ENCODE data around the gene HEPHL1. TPM values are rescaled to one million over a fixed set of nuclear protein-coding genes. Genes with fewer than 3 reads are reported as not detected.
"Not testable (repeated sequence)": the region's sequence is repeated elsewhere in the genome, so short reads cannot be mapped to it uniquely, and the experiment has no call there.

HEPHL1 gene
- total and polyA plus RNA-seq, 2 donors, result 0.14 to 0.27 TPM

DNA sequence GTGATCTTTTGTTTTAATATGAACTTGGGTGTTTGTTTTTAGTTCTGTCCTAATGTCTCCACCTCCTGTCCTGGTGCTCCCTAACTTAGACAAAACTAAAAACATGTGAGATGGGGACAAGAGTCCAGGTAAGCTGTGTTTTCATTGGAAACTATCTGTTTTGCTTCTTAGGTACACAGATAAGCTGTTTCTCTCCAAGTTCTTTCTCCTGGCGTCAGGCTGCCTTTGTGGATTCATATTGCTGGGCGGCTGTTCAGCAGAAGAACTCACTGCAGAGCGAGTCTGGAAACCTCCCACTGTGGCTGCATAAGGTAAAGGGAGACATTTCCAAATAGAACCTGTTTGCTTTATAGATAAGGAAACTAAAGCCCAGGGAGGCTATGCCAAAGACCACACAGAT, 132.2 kb downstream of the HEPHL1 start:
- Histone ChIP-seq H3K9me3 (ENCODE audit: control insufficient read depth in 2 of 2, insufficient read depth in 1 of 2, low read length in 1 of 2) (no peaks in the 10 kb centered on the region), H3K27ac (ENCODE audit: low read depth in 1 of 2, low read length in 1 of 2) (no peak overlapping the region), H3K4me1 (ENCODE audit: control insufficient read depth in 2 of 2, insufficient read depth in 2 of 2, low read length in 2 of 2) (peaks cover 8 to 33% of the 10 kb centered on the region in 2 donors), H3K27me3 (ENCODE audit: control insufficient read depth in 2 of 2, insufficient read depth in 1 of 2, low read length in 1 of 2) (no peaks in the 10 kb centered on the region), H3K36me3 (ENCODE audit: control insufficient read depth in 2 of 2, insufficient read depth in 2 of 2, low read length in 1 of 2) (peaks cover 0 to 10% of the 10 kb centered on the region in 2 donors), H3K4me3 (ENCODE audit: low read length in 2 of 2) (no peak overlapping the region)
- 96% methylated on average over 3 of the region's 3 CpGs for WGBS
- DNase-seq (ENCODE audit: low read depth in 6 of 9, low spot score in 9 of 9), result no peak

DNA sequence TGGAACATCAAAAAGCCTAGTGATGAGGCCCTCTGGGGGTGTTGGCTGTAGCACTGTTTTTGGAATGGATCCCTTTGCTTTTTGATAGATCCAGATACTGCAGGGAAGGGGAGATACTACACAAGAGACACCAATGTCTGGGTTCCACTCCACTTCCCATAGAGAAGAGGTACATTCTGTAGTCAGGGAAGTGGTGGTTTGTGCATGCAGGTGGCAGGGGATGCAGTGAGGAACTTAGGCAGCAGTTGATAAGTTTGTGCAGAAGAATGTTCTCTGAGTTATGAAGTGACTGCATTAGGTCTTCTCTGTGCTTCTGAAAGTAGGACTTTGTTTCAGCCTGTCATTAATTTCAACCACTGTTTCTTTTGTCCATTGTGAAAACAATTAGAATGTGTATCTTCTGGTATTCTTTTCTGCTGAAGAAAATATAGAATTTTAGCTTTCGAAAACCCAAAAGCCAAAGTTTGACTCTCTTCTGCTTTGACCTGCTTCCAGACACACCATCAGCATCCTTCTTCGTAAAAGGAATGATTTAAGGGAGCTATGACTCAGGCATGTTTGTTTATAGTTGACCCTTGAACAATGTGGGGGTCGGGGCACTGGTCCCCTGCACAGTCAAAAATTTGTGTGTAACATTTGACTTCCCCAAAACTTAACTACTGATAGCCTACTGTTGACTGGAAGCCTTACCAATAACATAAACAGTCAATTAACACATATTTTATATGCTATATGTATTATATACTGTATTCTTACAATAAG, 133.1 kb downstream of the HEPHL1 start:
- H3K4me1 ChIP-seq (ENCODE audit: control insufficient read depth in 2 of 2, insufficient read depth in 2 of 2, low read length in 2 of 2), result peaks cover 5 to 26% of the 10 kb centered on the region in 2 donors
- H3K4me3 ChIP-seq (ENCODE audit: low read length in 2 of 2), result no peak overlapping the region
- peaks cover 0 to 10% of the 10 kb centered on the region in 2 donors for H3K36me3 ChIP-seq (ENCODE audit: control insufficient read depth in 2 of 2, insufficient read depth in 2 of 2, low read length in 1 of 2)
- H3K27ac ChIP-seq (ENCODE audit: low read depth in 1 of 2, low read length in 1 of 2), result no peak overlapping the region
- DNase-seq (ENCODE audit: low read depth in 6 of 9, low spot score in 9 of 9), result no peak
- H3K9me3 ChIP-seq (ENCODE audit: control insufficient read depth in 2 of 2, insufficient read depth in 1 of 2, low read length in 1 of 2), result no peaks in the 10 kb centered on the region
- no peaks in the 10 kb centered on the region for H3K27me3 ChIP-seq (ENCODE audit: control insufficient read depth in 2 of 2, insufficient read depth in 1 of 2, low read length in 1 of 2)
- WGBS, result 90% methylated on average over 3 of the region's 3 CpGs

GRCh38 chr11:94157339-94157738, 136.2 kb downstream of the HEPHL1 start:
- H3K27me3 ChIP-seq (ENCODE audit: control insufficient read depth in 2 of 2, insufficient read depth in 1 of 2, low read length in 1 of 2); H3K9me3 ChIP-seq (ENCODE audit: control insufficient read depth in 2 of 2, insufficient read depth in 1 of 2, low read length in 1 of 2); H3K27ac ChIP-seq (ENCODE audit: low read depth in 1 of 2, low read length in 1 of 2); H3K4me3 ChIP-seq (ENCODE audit: low read length in 2 of 2); DNase-seq (ENCODE audit: low read depth in 6 of 9, low spot score in 9 of 9): not testable (repeated sequence)
- Histone ChIP-seq H3K36me3 (ENCODE audit: control insufficient read depth in 2 of 2, insufficient read depth in 2 of 2, low read length in 1 of 2) (peaks cover 0 to 10% of the 10 kb centered on the region in 2 donors), H3K4me1 (ENCODE audit: control insufficient read depth in 2 of 2, insufficient read depth in 2 of 2, low read length in 2 of 2) (peaks cover 0 to 11% of the 10 kb centered on the region in 2 donors)
- WGBS, result 93% methylated on average over 3 of the region's 3 CpGs

Other genes with a start within 250 kb of the HEPHL1 start
- gene MED17, start 237.1 kb upstream of the HEPHL1 start, total RNA-seq, result 27.6 TPM
- gene MED17, start 237.1 kb upstream of the HEPHL1 start, polyA plus RNA-seq, result 26.8 TPM
- gene VSTM5, start 170.7 kb upstream of the HEPHL1 start, total RNA-seq, result 0.19 TPM
- gene VSTM5, start 170.7 kb upstream of the HEPHL1 start, polyA plus RNA-seq, result 0.14 TPM
- 14.4 TPM for gene PANX1, start 107.5 kb downstream of the HEPHL1 start, total RNA-seq
- 5.3 TPM for gene PANX1, start 107.5 kb downstream of the HEPHL1 start, polyA plus RNA-seq

All from thymus (tissue), 11 donors.